ENCODE measurements around the gene ZSCAN1.

GRCh38 chr19:58046856-58047255, 13.0 kb downstream of the ZSCAN1 start:
- no peak for TF ChIP-seq CTCF (IDR thresholded peaks at IDR 0.05)
- no peak for TF ChIP-seq EP300 (IDR thresholded peaks at IDR 0.05)
